ENCODE results near the gene SDHAF2. TPM values are rescaled to one million over a fixed set of nuclear protein-coding genes. Genes with fewer than 3 reads are reported as not detected.
"Not testable (repeated sequence)": the region's sequence is repeated elsewhere in the genome, so short reads cannot be mapped to it uniquely, and the experiment has no call there.

Gene SDHAF2
- 30.1 and 34.6 TPM in 2 replicates for total RNA-seq (2022)
- percentile 90 among the genes with signal in this experiment for Bru-seq, nascent RNA
- percentile 91 among the genes with signal in this experiment for BruChase-seq, experiment 1, labeled RNA remaining after a 6-hour chase
- percentile 93 among the genes with signal in this experiment for BruChase-seq, experiment 2, labeled RNA remaining after a 2-hour chase
- long read RNA-seq, transcript SDHAF2-207 (5 exons, 1,077 nt): minor isoform, 6 of 62 reads
- long read RNA-seq, transcript SDHAF2-201 (4 exons, 2,033 nt): major isoform, 45 of 62 reads
- long read RNA-seq, partial matches to known transcripts: 2 of 62 reads
- long read RNA-seq, other reads (novel, unspliced or antisense): 3 of 62 reads

DNA sequence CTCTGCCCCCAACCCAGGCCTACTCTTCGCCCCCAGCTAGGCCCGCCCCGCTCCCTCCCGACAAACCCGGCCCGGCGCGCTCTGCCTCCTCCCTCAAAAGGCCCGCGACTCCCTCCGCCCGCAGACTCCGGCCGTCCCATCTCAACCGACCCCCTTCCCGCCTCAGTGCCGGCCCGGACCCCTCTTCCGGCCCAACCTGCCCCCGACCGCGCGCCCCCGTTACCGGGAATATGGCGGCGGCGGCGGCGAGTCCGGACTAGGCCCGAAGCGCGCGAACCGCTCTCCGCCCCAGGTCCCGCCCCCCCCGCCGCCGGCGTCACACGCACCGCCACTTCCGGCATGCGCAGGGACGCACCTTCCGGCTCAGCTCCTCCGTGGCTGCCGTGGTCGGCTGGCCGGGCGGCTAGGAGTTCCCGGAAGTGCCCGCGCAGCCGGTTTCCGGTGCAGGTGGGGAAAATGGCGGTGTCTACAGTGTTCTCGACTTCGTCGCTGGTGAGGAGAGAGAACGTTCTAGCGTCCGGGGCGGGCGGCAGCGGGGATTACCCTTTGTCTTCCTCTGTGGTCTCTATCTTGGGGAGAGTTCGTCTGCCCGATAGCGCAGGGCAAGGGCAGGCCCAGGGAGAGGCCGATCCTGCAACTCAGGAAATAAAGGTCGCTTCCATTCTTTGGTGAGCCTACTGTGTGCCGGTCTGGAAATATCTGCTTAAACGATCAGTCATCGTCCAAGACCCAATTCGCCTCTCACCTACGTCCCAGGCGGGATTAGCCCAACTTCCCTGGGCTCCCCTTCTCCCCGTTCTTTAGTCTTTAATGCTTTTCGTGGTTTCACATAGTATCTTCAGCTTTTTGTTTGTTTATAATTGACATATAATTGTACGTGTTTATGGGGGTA lies at the start of gene SDHAF2, which contains the start of gene CPSF7:
Gene SDHAF2 (plus strand): TSS at position 434 of the 892 bp plus-strand sequence. CDS start 23 bp downstream, at position 457.
Gene CPSF7 (minus strand): TSS at position 285 of the 892 bp plus-strand sequence. CDS start 740 bp downstream, outside the sequence.
- Mint-ChIP-seq H3K27ac (ENCODE audit: low read depth, unreplicated experiment) (peak within 1 kb of the TSS; percentile 99), H3K27me3 (ENCODE audit: insufficient read depth, unreplicated experiment) (no peaks in the 10 kb centered on the region), H3K9me3 (ENCODE audit: unreplicated experiment) (no peaks in the 10 kb centered on the region), H3K4me1 (ENCODE audit: insufficient read depth, unreplicated experiment) (no peaks in the 10 kb centered on the region), H3K36me3 (ENCODE audit: insufficient read depth, unreplicated experiment) (peaks cover 60% of the 10 kb centered on the region), H3K4me3 (ENCODE audit: unreplicated experiment) (peak within 1 kb of the TSS; percentile 98)
- TF ChIP-seq, protein P1, sequence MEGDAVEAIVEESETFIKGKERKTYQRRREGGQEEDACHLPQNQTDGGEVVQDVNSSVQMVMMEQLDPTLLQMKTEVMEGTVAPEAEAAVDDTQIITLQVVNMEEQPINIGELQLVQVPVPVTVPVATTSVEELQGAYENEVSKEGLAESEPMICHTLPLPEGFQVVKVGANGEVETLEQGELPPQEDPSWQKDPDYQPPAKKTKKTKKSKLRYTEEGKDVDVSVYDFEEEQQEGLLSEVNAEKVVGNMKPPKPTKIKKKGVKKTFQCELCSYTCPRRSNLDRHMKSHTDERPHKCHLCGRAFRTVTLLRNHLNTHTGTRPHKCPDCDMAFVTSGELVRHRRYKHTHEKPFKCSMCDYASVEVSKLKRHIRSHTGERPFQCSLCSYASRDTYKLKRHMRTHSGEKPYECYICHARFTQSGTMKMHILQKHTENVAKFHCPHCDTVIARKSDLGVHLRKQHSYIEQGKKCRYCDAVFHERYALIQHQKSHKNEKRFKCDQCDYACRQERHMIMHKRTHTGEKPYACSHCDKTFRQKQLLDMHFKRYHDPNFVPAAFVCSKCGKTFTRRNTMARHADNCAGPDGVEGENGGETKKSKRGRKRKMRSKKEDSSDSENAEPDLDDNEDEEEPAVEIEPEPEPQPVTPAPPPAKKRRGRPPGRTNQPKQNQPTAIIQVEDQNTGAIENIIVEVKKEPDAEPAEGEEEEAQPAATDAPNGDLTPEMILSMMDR (IDR thresholded peaks at IDR 0.05; ENCODE audit: unreplicated experiment): no peak
- intact Hi-C loops (cut with micrococcal nuclease): no loop called here
- DNase-seq (ENCODE audit: unreplicated experiment): peak; percentile 93
- POLR2A ChIA-PET: interaction anchor here (0.6 to 3.7 kb wide), 31 partner anchors 10 to 1451 kb away, joined by 3 to 24 read pairs (median 4); partner anchors contain the start of genes CYB561A3, DDB1, FEN1 and SLC3A2
- CTCF ChIA-PET: interaction anchor here (0.5 to 1.6 kb wide), 12 partner anchors 16 to 1772 kb away, joined by 3 to 5 read pairs (median 3); no protein-coding TSS in a partner anchor
- TSS peak; percentile 78 for BruUV-seq (replicated peaks)

DNA sequence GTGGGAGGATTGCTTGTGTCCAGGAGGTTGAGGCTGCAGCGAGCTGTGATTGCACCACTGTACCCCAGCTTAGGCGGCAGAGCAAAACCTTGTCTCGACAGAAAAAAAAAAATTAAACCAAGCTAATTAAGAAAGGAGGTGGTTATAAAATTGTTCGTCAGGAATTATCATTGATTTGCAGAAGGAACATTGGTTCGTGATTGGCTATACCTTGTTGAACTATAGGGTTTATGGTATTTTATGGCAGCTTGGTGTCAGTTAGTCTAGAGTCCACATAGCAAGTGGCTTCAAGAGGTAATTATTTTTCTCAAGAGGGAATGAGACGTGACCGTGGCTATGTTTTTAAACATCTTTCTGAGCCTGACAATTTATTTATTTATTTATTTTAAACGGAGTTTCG lies 49.0 kb upstream of the SDHAF2 start:
- ChIA-PET CTCF (interaction anchor here (0.6 to 11.2 kb wide), 6 partner anchors 19 to 231 kb away, joined by 3 to 439 read pairs (median 3); partner anchors contain the start of genes CYB561A3, DDB1, TKFC and TMEM138), POLR2A (interaction anchor here (1.2 to 15.7 kb wide), 3 partner anchors 11 to 46 kb away, joined by 4 to 429 read pairs (median 220); partner anchors contain the start of genes CYB561A3, DDB1, TKFC and TMEM138)
- intact Hi-C loops (cut with micrococcal nuclease): no loop called here
- DNase-seq (ENCODE audit: unreplicated experiment): no peak
- BruUV-seq (replicated peaks): no TSS peak
- TF ChIP-seq, protein P1 (IDR thresholded peaks at IDR 0.05; ENCODE audit: unreplicated experiment): no peak
- Mint-ChIP-seq H3K4me3 (ENCODE audit: unreplicated experiment) (no peak overlapping the region), H3K27me3 (ENCODE audit: insufficient read depth, unreplicated experiment) (no peaks in the 10 kb centered on the region), H3K27ac (ENCODE audit: low read depth, unreplicated experiment) (no peak overlapping the region), H3K4me1 (ENCODE audit: insufficient read depth, unreplicated experiment) (peaks cover 18% of the 10 kb centered on the region), H3K36me3 (ENCODE audit: insufficient read depth, unreplicated experiment) (peaks cover 6% of the 10 kb centered on the region), H3K9me3 (ENCODE audit: unreplicated experiment) (no peaks in the 10 kb centered on the region)

DNA sequence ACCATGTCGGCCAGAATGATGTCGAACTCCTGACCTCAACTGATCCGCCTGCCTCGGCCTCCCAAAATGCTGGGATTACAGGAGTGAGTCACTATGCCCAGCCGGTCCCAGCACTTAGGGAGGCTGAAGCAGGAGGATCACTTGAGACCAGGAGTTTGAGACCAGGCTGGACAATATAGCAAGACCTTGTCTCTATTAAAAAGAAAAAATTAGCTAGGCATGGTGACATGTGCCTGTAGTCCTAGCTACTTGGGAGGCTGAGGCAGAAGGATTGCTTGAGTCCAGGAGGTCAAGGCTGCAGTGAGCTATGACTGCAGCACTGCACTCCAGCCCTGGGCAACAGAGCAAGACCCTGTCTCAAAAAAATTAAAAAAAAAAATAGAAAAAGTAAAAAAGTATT lies 46.1 kb upstream of the SDHAF2 start:
- H3K9me3 Mint-ChIP-seq (ENCODE audit: unreplicated experiment); DNase-seq (ENCODE audit: unreplicated experiment); H3K27me3 Mint-ChIP-seq (ENCODE audit: insufficient read depth, unreplicated experiment); intact Hi-C loops (cut with micrococcal nuclease); H3K36me3 Mint-ChIP-seq (ENCODE audit: insufficient read depth, unreplicated experiment); H3K4me3 Mint-ChIP-seq (ENCODE audit: unreplicated experiment); H3K27ac Mint-ChIP-seq (ENCODE audit: low read depth, unreplicated experiment); BruUV-seq (replicated peaks): not testable (repeated sequence)
- CTCF ChIA-PET: interaction anchor here (0.6 to 11.2 kb wide), 12 partner anchors 10 to 556 kb away, joined by 3 to 439 read pairs (median 4); partner anchors contain the start of genes CYB561A3, DDB1, TKFC and TMEM138
- peaks cover 13% of the 10 kb centered on the region for H3K4me1 Mint-ChIP-seq (ENCODE audit: insufficient read depth, unreplicated experiment)
- POLR2A ChIA-PET: interaction anchor here (2.6 to 15.7 kb wide), 3 partner anchors 8 to 49 kb away, joined by 8 to 429 read pairs (median 220); partner anchors contain the start of genes CYB561A3, DDB1, TKFC and TMEM138
